HUES6 (cell line): ENCODE results near the gene PCSK5.

Source experiments
- H3K27ac ChIP-seq: 2 replicates; pipeline ENCODE4 v1.7.0; 2013; ENCODE audit warnings: low read depth, mild to moderate bottlenecking, low read length, inconsistent platforms
- H3K27me3 ChIP-seq: 2 replicates; pipeline ENCODE4 v1.6.1; 2013; ENCODE audit warnings: low read length; ENCODE audit not compliant: control insufficient read depth, insufficient read depth
- H3K36me3 ChIP-seq: 2 replicates; pipeline ENCODE4 v1.6.1; 2013; ENCODE audit warnings: low read length; ENCODE audit not compliant: control insufficient read depth, insufficient read depth
- H3K4me1 ChIP-seq: 2 replicates; pipeline ENCODE4 v1.6.1; 2013; ENCODE audit warnings: low read length; ENCODE audit not compliant: control insufficient read depth, insufficient read depth
- H3K4me3 ChIP-seq: 2 replicates; pipeline ENCODE4 v1.5.1; 2013; ENCODE audit warnings: low read depth, low read length
- H3K9ac ChIP-seq: one replicate; pipeline ENCODE4 v1.6.1; 2013; ENCODE audit warnings: mild to moderate bottlenecking, low read length
- H3K9me3 ChIP-seq: 2 replicates; pipeline ENCODE4 v1.6.1; 2013; ENCODE audit warnings: low read depth, low read length; ENCODE audit not compliant: control insufficient read depth, insufficient read depth

Gene PCSK5

GRCh38 chr9:76227156-76227555 lies 336.7 kb downstream of the PCSK5 start:
- no peak overlapping the region for H3K9ac ChIP-seq
- no peaks in the 10 kb centered on the region for H3K36me3 ChIP-seq
- no peaks in the 10 kb centered on the region for H3K4me1 ChIP-seq
- H3K27ac ChIP-seq = no peak overlapping the region
- no peaks in the 10 kb centered on the region for H3K27me3 ChIP-seq
- no peak overlapping the region for H3K4me3 ChIP-seq
- H3K9me3 ChIP-seq = 0 out of 2 replicates have a peak, but pooled peaks cover 2% of the 10 kb centered on the region

- no peak overlapping the region for H3K4me3 ChIP-seq
- H3K36me3 ChIP-seq = no peaks in the 10 kb centered on the region
- H3K27me3 ChIP-seq = no peaks in the 10 kb centered on the region; the same call in 1 of the 2 replicates
- no peak overlapping the region for H3K9ac ChIP-seq
- H3K9me3 ChIP-seq = 0 out of 2 replicates have a peak, but pooled peaks cover 2% of the 10 kb centered on the region
- H3K27ac ChIP-seq = no peak overlapping the region
- H3K4me1 ChIP-seq = no peaks in the 10 kb centered on the region
These were observed 340.5 kb downstream of the PCSK5 start for GRCh38 chr9:76231001-76231400.

- Histone ChIP-seq H3K9ac (no peak overlapping the region), H3K4me1 (no peaks in the 10 kb centered on the region), H3K4me3 (no peak overlapping the region), H3K9me3 (0 out of 2 replicates have a peak, but pooled peaks cover 2% of the 10 kb centered on the region), H3K27me3 (no peaks in the 10 kb centered on the region; the same call in 1 of the 2 replicates), H3K36me3 (no peaks in the 10 kb centered on the region), H3K27ac (no peak overlapping the region)
These were observed 342.5 kb downstream of the PCSK5 start for GRCh38 chr9:76232861-76233489.

GRCh38 chr9:76240578-76240977 lies 350.1 kb downstream of the PCSK5 start:
- Histone ChIP-seq H3K27ac (no peak overlapping the region), H3K4me3 (no peak overlapping the region), H3K36me3 (no peaks in the 10 kb centered on the region), H3K4me1 (no peaks in the 10 kb centered on the region), H3K9ac (no peak overlapping the region), H3K27me3 (no peaks in the 10 kb centered on the region; the same call in 1 of the 2 replicates), H3K9me3 (no peaks in the 10 kb centered on the region)

GRCh38 chr9:76245518-76245917 lies 355.0 kb downstream of the PCSK5 start:
- Histone ChIP-seq H3K36me3 (no peaks in the 10 kb centered on the region), H3K4me1 (no peaks in the 10 kb centered on the region), H3K27ac (no peak overlapping the region), H3K4me3 (no peak overlapping the region), H3K9ac (no peak overlapping the region), H3K27me3 (no peaks in the 10 kb centered on the region), H3K9me3 (0 out of 2 replicates have a peak, but pooled peaks cover 3% of the 10 kb centered on the region)

GRCh38 chr9:76246680-76247079 lies 356.2 kb downstream of the PCSK5 start:
- no peaks in the 10 kb centered on the region for H3K4me1 ChIP-seq
- no peak overlapping the region for H3K4me3 ChIP-seq
- no peak overlapping the region for H3K9ac ChIP-seq
- no peaks in the 10 kb centered on the region for H3K27me3 ChIP-seq
- no peaks in the 10 kb centered on the region for H3K36me3 ChIP-seq
- no peak overlapping the region for H3K27ac ChIP-seq
- 0 out of 2 replicates have a peak, but pooled peaks cover 3% of the 10 kb centered on the region for H3K9me3 ChIP-seq

- H3K36me3 ChIP-seq = no peaks in the 10 kb centered on the region
- no peaks in the 10 kb centered on the region for H3K27me3 ChIP-seq
- 0 out of 2 replicates have a peak, but pooled peaks cover 3% of the 10 kb centered on the region for H3K9me3 ChIP-seq
- H3K9ac ChIP-seq = no peak overlapping the region
- no peaks in the 10 kb centered on the region for H3K4me1 ChIP-seq
- no peak overlapping the region for H3K27ac ChIP-seq
- no peak overlapping the region for H3K4me3 ChIP-seq
These were observed 357.0 kb downstream of the PCSK5 start for GRCh38 chr9:76247426-76247825.

- Histone ChIP-seq H3K4me3 (no peak overlapping the region), H3K27me3 (no peaks in the 10 kb centered on the region), H3K9ac (no peak overlapping the region), H3K9me3 (0 out of 2 replicates have a peak, but pooled peaks cover 3% of the 10 kb centered on the region), H3K27ac (no peak overlapping the region), H3K4me1 (no peaks in the 10 kb centered on the region), H3K36me3 (no peaks in the 10 kb centered on the region)
These were observed 358.8 kb downstream of the PCSK5 start for GRCh38 chr9:76249309-76249708.

GRCh38 chr9:76255781-76256455 lies 365.4 kb downstream of the PCSK5 start:
- Histone ChIP-seq H3K27me3 (no peaks in the 10 kb centered on the region), H3K9me3 (no peaks in the 10 kb centered on the region), H3K4me3 (no peak overlapping the region), H3K9ac (no peak overlapping the region), H3K4me1 (no peaks in the 10 kb centered on the region), H3K36me3 (no peaks in the 10 kb centered on the region), H3K27ac (no peak overlapping the region)

GRCh38 chr9:76257311-76257710 lies 366.8 kb downstream of the PCSK5 start:
- Histone ChIP-seq H3K9me3 (no peaks in the 10 kb centered on the region), H3K27ac (no peak overlapping the region), H3K9ac (no peak overlapping the region), H3K36me3 (no peaks in the 10 kb centered on the region), H3K27me3 (no peaks in the 10 kb centered on the region), H3K4me1 (no peaks in the 10 kb centered on the region), H3K4me3 (no peak overlapping the region)

GRCh38 chr9:76266649-76267283 lies 376.3 kb downstream of the PCSK5 start:
- H3K9me3 ChIP-seq = 0 out of 2 replicates have a peak, but pooled peaks cover 3% of the 10 kb centered on the region
- no peaks in the 10 kb centered on the region for H3K27me3 ChIP-seq
- H3K4me1 ChIP-seq = peaks cover 3% of the 10 kb centered on the region; the same call in 1 of the 2 replicates
- H3K4me3 ChIP-seq = no peak overlapping the region
- no peak overlapping the region for H3K9ac ChIP-seq
- H3K27ac ChIP-seq = no peak overlapping the region
- H3K36me3 ChIP-seq = no peaks in the 10 kb centered on the region
